Panc1 (cell line): Measurements from ENCODE around the gene RGS3. TPM values are rescaled to one million over a fixed set of nuclear protein-coding genes. Genes with fewer than 3 reads are reported as not detected.
"Not testable (repeated sequence)": the region's sequence is repeated elsewhere in the genome, so short reads cannot be mapped to it uniquely, and the experiment has no call there.

ENCODE experiments used
- ATAC-seq: fragments of 200-7000 bp; cut with Tn5 transposase; 2 replicates; pipeline ENCODE4 v1.9.1; 2020; ENCODE audit warnings: mild to moderate bottlenecking, moderate library complexity
- BruUV-seq: library from RNA; stranded (reverse); fragments of 400-500 nt; replicated peaks from 2 replicates; lab custom pipeline; 2021; lab: Mats Ljungman, UMichigan
- CTCF ChIA-PET: fragments of 300-600 bp; sonication (Branson Sonifier 250); formaldehyde crosslinking; loops from one replicate; lab custom pipeline; 2022; ENCODE audit warnings: antibody characterized with exemption; lab: Charles Lee
- POLR2A ChIA-PET: fragments of 300-600 bp; sonication (Branson Sonifier 250); formaldehyde crosslinking; loops from one replicate; lab custom pipeline; 2022; ENCODE audit warnings: antibody characterized with exemption; lab: Charles Lee
- DNase-seq: peaks from one replicate; pipeline ENCODE4 v3.0.0-alpha.2; 2010; ENCODE audit warnings: low read depth, low spot score
- H3K27ac ChIP-seq: 2 replicates; pipeline ENCODE4 v1.5.1; 2011; ENCODE audit warnings: mild to moderate bottlenecking, low read length, inconsistent platforms
- H3K27me3 ChIP-seq: fragments of 200-500 bp; sonication (Bioruptor generic); 2 replicates; pipeline ENCODE4 v1.6.0; 2014; ENCODE audit warnings: low read length, inconsistent platforms; ENCODE audit not compliant: control insufficient read depth, insufficient read depth
- H3K36me3 ChIP-seq: fragments of 200-500 bp; sonication (Bioruptor generic); 2 replicates; pipeline ENCODE4 v1.5.1; 2014; ENCODE audit warnings: inconsistent platforms, mild to moderate bottlenecking, low read length, moderate library complexity; ENCODE audit not compliant: control insufficient read depth, insufficient read depth
- H3K4me1 ChIP-seq: 2 replicates; pipeline ENCODE4 v1.5.1; 2011; ENCODE audit warnings: inconsistent platforms, mild to moderate bottlenecking, low read length, moderate library complexity; ENCODE audit not compliant: control insufficient read depth, insufficient read depth
- H3K4me3 ChIP-seq, 2 experiments: 2 replicates each; pipeline ENCODE4 v1.5.1; 2011 to 2012; ENCODE audit warnings: low read depth in 2 of 2, low read length in 2 of 2, mild to moderate bottlenecking in 2 of 2, inconsistent platforms in 1 of 2, moderate library complexity in 1 of 2
- H3K9me3 ChIP-seq: fragments of 200-500 bp; sonication (Bioruptor generic); 2 replicates; pipeline ENCODE4 v1.5.1; 2014; ENCODE audit warnings: low read depth, mild to moderate bottlenecking, inconsistent platforms, low read length, moderate library complexity; ENCODE audit not compliant: control insufficient read depth, insufficient read depth
- CTCF ChIP-seq: fragments of 450-650 bp; IDR thresholded peaks from 2 replicates; pipeline ENCODE4 v1.5.1; 2017; ENCODE audit warnings: mild to moderate bottlenecking
- POLR2AphosphoS5 ChIP-seq: IDR thresholded peaks from 2 replicates; pipeline ENCODE4 v1.6.1; 2012; ENCODE audit warnings: mild to moderate bottlenecking, low read depth, low read length, moderate library complexity
- REST ChIP-seq, 2 experiments: IDR thresholded peaks; 2 replicates each; pipeline ENCODE4 v1.6.1; 2011 to 2012; ENCODE audit warnings: low read depth in 2 of 2, control low read depth in 1 of 2, low read length in 1 of 2, mild to moderate bottlenecking in 1 of 2, moderate library complexity in 1 of 2; ENCODE audit not compliant: insufficient read depth in 1 of 2
- SIN3A ChIP-seq: IDR thresholded peaks from 2 replicates; pipeline ENCODE4 v1.6.1; 2012; ENCODE audit warnings: low read depth, mild to moderate bottlenecking, low read length, moderate library complexity, borderline replicate concordance; ENCODE audit not compliant: insufficient read depth
- TCF7L2 ChIP-seq: IDR thresholded peaks from 2 replicates; pipeline ENCODE4 v1.6.1; 2011; ENCODE audit warnings: mild to moderate bottlenecking, low read depth, low read length, inconsistent platforms
- in situ Hi-C: cut with HindIII; loops from 2 replicates; pipeline ENCODE4 v1.10.0; 2016; ENCODE audit warnings: low sequenced_read_pairs, low pct_unique_long_range_greater_than_20kb
- intact Hi-C: fragments of 100-400 bp; cut with micrococcal nuclease; formaldehyde crosslinking; loops from one replicate; pipeline ENCODE4 v1.10.0; 2022; ENCODE audit not compliant: unreplicated experiment
- total RNA-seq: library from RNA; stranded (reverse); gene quantifications from one replicate; pipeline ENCODE4 v1.2.1, GENCODE V29; 2021; ENCODE audit not compliant: unreplicated experiment

Gene RGS3
- total RNA-seq, 1 experiment from 2014 or later = 15.1 TPM

GRCh38 chr9:113638897-113639296 lies 175.4 kb downstream of the RGS3 start:
- ChIA-PET CTCF (no interaction called here), POLR2A (interaction anchor here (0.6 kb wide), 1 partner anchor 1318 kb away, joined by 3 read pairs; no protein-coding TSS in a partner anchor)
- no peak overlapping the region for H3K27ac ChIP-seq
- in situ Hi-C loops (no loop called here), intact Hi-C loops (no loop called here)
- no peak for DNase-seq
- H3K9me3 ChIP-seq = no peaks in the 10 kb centered on the region
- H3K27me3 ChIP-seq = no peaks in the 10 kb centered on the region; the same call in 1 of the 2 replicates
- H3K4me3 ChIP-seq = no peak overlapping the region
- no peaks in the 10 kb centered on the region for H3K4me1 ChIP-seq
- ATAC-seq = no peak
- H3K36me3 ChIP-seq = no peaks in the 10 kb centered on the region
- no TSS peak for BruUV-seq
- TF ChIP-seq POLR2AphosphoS5 (no peak), SIN3A (no peak), TCF7L2 (no peak), CTCF (no peak), REST (IDR thresholded peaks at IDR 0.05; ENCODE audit: insufficient read depth in 1 of 2, low read depth in 2 of 2, low read length in 1 of 2) (no peak)

- H3K36me3 ChIP-seq, CTCF ChIA-PET, BruUV-seq, ATAC-seq, in situ Hi-C loops, DNase-seq, H3K4me1 ChIP-seq, H3K27me3 ChIP-seq, H3K9me3 ChIP-seq, H3K27ac ChIP-seq, H3K4me3 ChIP-seq, intact Hi-C loops: not testable (repeated sequence)
- POLR2A ChIA-PET = interaction anchor here (0.6 kb wide), 1 partner anchor 1319 kb away, joined by 3 read pairs; no protein-coding TSS in a partner anchor
Measured at GRCh38 chr9:113639411-113639970, 176.0 kb downstream of the RGS3 start.

GRCh38 chr9:113640418-113640817 lies 176.9 kb downstream of the RGS3 start:
- DNase-seq (no peak), ATAC-seq (no peak)
- intact Hi-C loops = no loop called here
- H3K27ac ChIP-seq = no peak overlapping the region
- CTCF ChIA-PET = no interaction called here
- H3K9me3 ChIP-seq = no peaks in the 10 kb centered on the region
- H3K27me3 ChIP-seq = no peaks in the 10 kb centered on the region; the same call in 1 of the 2 replicates
- no peaks in the 10 kb centered on the region for H3K36me3 ChIP-seq
- H3K4me1 ChIP-seq = no peaks in the 10 kb centered on the region
- BruUV-seq = no TSS peak
- in situ Hi-C loops = no loop called here
- POLR2A ChIA-PET = no interaction called here
- no peak overlapping the region for H3K4me3 ChIP-seq
- TF ChIP-seq REST (IDR thresholded peaks at IDR 0.05; ENCODE audit: insufficient read depth in 1 of 2, low read depth in 2 of 2, low read length in 1 of 2) (no peak), POLR2AphosphoS5 (no peak), SIN3A (no peak), CTCF (no peak), TCF7L2 (no peak)
